NOMO-1 treated with DMSO at 0.1 percent for 48 hours (cell line): ENCODE measurements around the gene TAP1.
"Not testable (repeated sequence)": the region's sequence is repeated elsewhere in the genome, so short reads cannot be mapped to it uniquely, and the experiment has no call there.

Experiments
- DNase-seq: peaks from one replicate; lab custom pipeline; 2025; ENCODE audit not compliant: unreplicated experiment; lab: John Stamatoyannopoulos, UW

Gene TAP1

GRCh38 chr6:32807020-32807580 is 46.4 kb downstream of the TAP1 start:
- DNase-seq: no peak

GRCh38 chr6:32805404-32805803 is 48.1 kb downstream of the TAP1 start:
- not testable (repeated sequence) for DNase-seq

GRCh38 chr6:32803416-32803815 is 50.1 kb downstream of the TAP1 start:
- DNase-seq: no peak

GRCh38 chr6:32799740-32800139 is 53.8 kb downstream of the TAP1 start:
- no peak for DNase-seq

GRCh38 chr6:32799168-32799567 is 54.3 kb downstream of the TAP1 start:
- peak; percentile 17 for DNase-seq

- DNase-seq: peak; percentile 66
Measured at GRCh38 chr6:32796848-32797776, 56.4 kb downstream of the TAP1 start.
